ENCODE results near the gene AKNA.

DNA sequence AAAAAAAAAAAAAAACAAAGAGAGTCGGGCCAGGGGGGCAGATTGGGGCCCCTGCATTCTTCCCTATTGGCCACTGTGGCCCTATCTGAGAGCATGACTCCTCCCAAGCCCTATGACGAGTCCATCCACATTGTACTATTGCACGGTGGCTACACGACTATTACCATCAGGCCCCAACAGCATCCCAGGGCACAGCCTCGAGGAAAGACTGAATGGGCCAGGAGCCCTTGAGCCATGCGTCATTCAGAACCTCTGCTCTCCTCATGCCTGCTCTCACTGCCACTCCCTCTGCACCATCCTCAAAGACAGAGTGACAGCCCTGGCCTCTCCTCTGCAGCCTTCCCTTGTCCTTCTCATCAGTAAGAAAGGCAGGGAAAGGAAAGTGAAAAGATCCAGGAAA is 85.1 kb downstream of the AKNA start:
- TF ChIP-seq EP300 (IDR thresholded peaks at IDR 0.05) (no peak), POLR2A (IDR thresholded peaks at IDR 0.05) (no peak)
- TF ChIP-seq, protein P1, sequence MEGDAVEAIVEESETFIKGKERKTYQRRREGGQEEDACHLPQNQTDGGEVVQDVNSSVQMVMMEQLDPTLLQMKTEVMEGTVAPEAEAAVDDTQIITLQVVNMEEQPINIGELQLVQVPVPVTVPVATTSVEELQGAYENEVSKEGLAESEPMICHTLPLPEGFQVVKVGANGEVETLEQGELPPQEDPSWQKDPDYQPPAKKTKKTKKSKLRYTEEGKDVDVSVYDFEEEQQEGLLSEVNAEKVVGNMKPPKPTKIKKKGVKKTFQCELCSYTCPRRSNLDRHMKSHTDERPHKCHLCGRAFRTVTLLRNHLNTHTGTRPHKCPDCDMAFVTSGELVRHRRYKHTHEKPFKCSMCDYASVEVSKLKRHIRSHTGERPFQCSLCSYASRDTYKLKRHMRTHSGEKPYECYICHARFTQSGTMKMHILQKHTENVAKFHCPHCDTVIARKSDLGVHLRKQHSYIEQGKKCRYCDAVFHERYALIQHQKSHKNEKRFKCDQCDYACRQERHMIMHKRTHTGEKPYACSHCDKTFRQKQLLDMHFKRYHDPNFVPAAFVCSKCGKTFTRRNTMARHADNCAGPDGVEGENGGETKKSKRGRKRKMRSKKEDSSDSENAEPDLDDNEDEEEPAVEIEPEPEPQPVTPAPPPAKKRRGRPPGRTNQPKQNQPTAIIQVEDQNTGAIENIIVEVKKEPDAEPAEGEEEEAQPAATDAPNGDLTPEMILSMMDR (IDR thresholded peaks at IDR 0.05) = no peak
